H1 (cell line): ENCODE measurements around the gene RAB31. TPM values are rescaled to one million over a fixed set of nuclear protein-coding genes. Genes with fewer than 3 reads are reported as not detected.
"Not testable (repeated sequence)": the region's sequence is repeated elsewhere in the genome, so short reads cannot be mapped to it uniquely, and the experiment has no call there.

ENCODE experiments used
- CTCF ChIA-PET: fragments of 300-600 bp; sonication (Branson Sonifier 250); formaldehyde crosslinking; loops from one replicate; lab custom pipeline; 2021; ENCODE audit not compliant: partially characterized antibody; lab: Charles Lee
- POLR2A ChIA-PET: fragments of 300-600 bp; sonication (Branson Sonifier 250); formaldehyde crosslinking; loops from one replicate; lab custom pipeline; 2021; ENCODE audit warnings: inconsistent platforms; ENCODE audit not compliant: partially characterized antibody; lab: Charles Lee
- DNase-seq, 2 experiments: peaks; one replicate each; pipeline versions ENCODE4 v3.0.0 to v3.0.0-alpha.2; 2010 to 2022; ENCODE audit warnings: low spot score in 2 of 2, low read depth in 1 of 2, mixed read lengths in 1 of 2
- FAIRE-seq: peaks from 2 replicates; lab custom pipeline; 2011; peaks lifted over from hg19 to GRCh38; lab: Jason Lieb, UNC
- H2AFZ ChIP-seq: 2 replicates; pipeline ENCODE4 v1.8.1; 2012; ENCODE audit warnings: low read length, inconsistent platforms
- H2AK5ac ChIP-seq: 2 replicates; pipeline ENCODE4 v1.6.1; 2013; ENCODE audit warnings: low read depth, low read length
- H2BK120ac ChIP-seq: replicated peaks from 2 replicates; pipeline ENCODE3; 2013; ENCODE audit warnings: low read depth, low read length, inconsistent platforms
- H2BK12ac ChIP-seq: 2 replicates; pipeline ENCODE4 v1.6.1; 2013; ENCODE audit warnings: low read depth, low read length
- H2BK15ac ChIP-seq: 2 replicates; pipeline ENCODE4 v1.6.1; 2013; ENCODE audit warnings: low read length
- H2BK20ac ChIP-seq: 2 replicates; pipeline ENCODE4 v1.6.1; 2013; ENCODE audit warnings: low read length
- H2BK5ac ChIP-seq: 2 replicates; pipeline ENCODE4 v1.6.1; 2013; ENCODE audit warnings: low read depth, low read length
- H3K14ac ChIP-seq: 2 replicates; pipeline ENCODE4 v1.6.1; 2013; ENCODE audit warnings: inconsistent platforms; ENCODE audit not compliant: insufficient read length
- H3K18ac ChIP-seq: 2 replicates; pipeline ENCODE4 v1.6.1; 2013; ENCODE audit warnings: low read length; ENCODE audit errors: extremely low read depth
- H3K23ac ChIP-seq: 2 replicates; pipeline ENCODE4 v1.6.1; 2013; ENCODE audit warnings: inconsistent platforms; ENCODE audit not compliant: insufficient read length
- H3K23me2 ChIP-seq: 2 replicates; pipeline ENCODE4 v1.6.1; 2013; ENCODE audit warnings: low read depth, low read length
- H3K27ac ChIP-seq: 2 replicates; pipeline ENCODE4 v1.6.1; 2011; ENCODE audit warnings: low read depth, low read length, inconsistent platforms
- H3K27me3 ChIP-seq, 4 experiments: replicated peaks in 1 of 4; 1 replicate in 1 of 4; 2 replicates in 3 of 4; pipeline versions ENCODE4 v1.6.1 to v1.8.1; 2011 to 2013; ENCODE audit warnings: low read length in 3 of 4, mild to moderate bottlenecking in 3 of 4, inconsistent platforms in 2 of 4, mixed read lengths in 2 of 4, moderate library complexity in 1 of 4; ENCODE audit not compliant: control insufficient read depth in 3 of 4, insufficient read depth in 3 of 4; ENCODE audit errors: extremely low read depth in 1 of 4
- H3K36me3 ChIP-seq, 4 experiments: 2 replicates each; pipeline versions ENCODE4 v1.6.1 to v1.8.1; 2011 to 2013; ENCODE audit warnings: mild to moderate bottlenecking in 4 of 4, low read length in 3 of 4, moderate library complexity in 2 of 4, control low read depth in 1 of 4, inconsistent platforms in 1 of 4; ENCODE audit not compliant: insufficient read depth in 4 of 4, control insufficient read depth in 2 of 4
- H3K4ac ChIP-seq: replicated peaks from 2 replicates; pipeline ENCODE3; 2013; ENCODE audit warnings: low read length, low read depth, mixed read lengths, inconsistent platforms; ENCODE audit not compliant: insufficient read length
- H3K4me1 ChIP-seq, 4 experiments: replicated peaks in 1 of 4; 1 replicate in 1 of 4; 2 replicates in 3 of 4; pipeline versions ENCODE4 v1.6.1 to v1.8.1; 2011 to 2013; ENCODE audit warnings: low read length in 3 of 4, inconsistent platforms in 2 of 4, mixed read lengths in 1 of 4; ENCODE audit not compliant: insufficient read depth in 4 of 4, control insufficient read depth in 3 of 4
- H3K4me2 ChIP-seq, 2 experiments: 2 replicates each; pipeline versions ENCODE4 v1.6.1 to v1.8.1; 2011 to 2013; ENCODE audit warnings: low read depth in 2 of 2, low read length in 2 of 2, control low read depth in 1 of 2, inconsistent platforms in 1 of 2, mild to moderate bottlenecking in 1 of 2; ENCODE audit not compliant: insufficient read depth in 1 of 2
- H3K4me3 ChIP-seq, 4 experiments: fragments of 200-600, 300-600 bp in 1 of 4; sonication (generic), shearing (Covaris generic), sonication (Bioruptor Twin) in 1 of 4; 2 replicates each; pipeline versions ENCODE4 v1.5.1 to v1.8.1; 2011 to 2016; ENCODE audit warnings: low read length in 4 of 4, low read depth in 3 of 4, control low read depth in 2 of 4, inconsistent platforms in 2 of 4, mild to moderate bottlenecking in 2 of 4, mixed read lengths in 1 of 4, moderate library complexity in 1 of 4; ENCODE audit not compliant: insufficient read depth in 2 of 4; ENCODE audit errors: extremely low read depth in 1 of 4
- H3K56ac ChIP-seq: replicated peaks from 2 replicates; pipeline ENCODE3; 2013; ENCODE audit warnings: low read depth, mild to moderate bottlenecking, mixed read lengths, low read length, inconsistent platforms; ENCODE audit not compliant: insufficient read length
- H3K79me1 ChIP-seq: 2 replicates; pipeline ENCODE4 v1.6.1; 2013; ENCODE audit warnings: low read depth, low read length, control low read depth
- H3K79me2 ChIP-seq, 2 experiments: 2 replicates each; pipeline versions ENCODE4 v1.6.1 to v1.8.1; 2012 to 2013; ENCODE audit warnings: low read length in 2 of 2, mild to moderate bottlenecking in 2 of 2, inconsistent platforms in 1 of 2; ENCODE audit not compliant: insufficient read depth in 2 of 2, control insufficient read depth in 1 of 2
- H3K9ac ChIP-seq, 4 experiments: replicated peaks in 1 of 4; 1 replicate in 1 of 4; 2 replicates in 3 of 4; pipeline versions ENCODE4 v1.6.1 to v1.8.1; 2011 to 2013; ENCODE audit warnings: low read depth in 3 of 4, low read length in 3 of 4, control low read depth in 2 of 4, mild to moderate bottlenecking in 2 of 4, moderate library complexity in 2 of 4, inconsistent platforms in 1 of 4; ENCODE audit errors: extremely low read depth in 1 of 4
- H3K9me3 ChIP-seq, 2 experiments: 2 replicates each; pipeline versions ENCODE4 v1.6.1 to v1.8.1; 2012 to 2013; ENCODE audit warnings: mild to moderate bottlenecking in 2 of 2, moderate library complexity in 2 of 2, control low read depth in 1 of 2, inconsistent platforms in 1 of 2, low read depth in 1 of 2, low read length in 1 of 2, mixed read lengths in 1 of 2; ENCODE audit not compliant: insufficient read depth in 2 of 2
- H4K20me1 ChIP-seq, 2 experiments: replicated peaks in 1 of 2; 2 replicates each; pipeline versions ENCODE3 to v1.8.1; 2011 to 2013; ENCODE audit warnings: inconsistent platforms in 2 of 2, low read length in 2 of 2, mild to moderate bottlenecking in 1 of 2; ENCODE audit not compliant: insufficient read depth in 2 of 2, control insufficient read depth in 1 of 2
- H4K5ac ChIP-seq: 2 replicates; pipeline ENCODE4 v1.6.1; 2013; ENCODE audit warnings: low read length, low read depth, mixed read lengths, inconsistent platforms; ENCODE audit not compliant: insufficient read length
- H4K8ac ChIP-seq: 2 replicates; pipeline ENCODE4 v1.8.0; 2013; ENCODE audit warnings: mild to moderate bottlenecking, moderate library complexity, low read length, inconsistent platforms; ENCODE audit not compliant: insufficient read depth; ENCODE audit errors: extremely low read depth
- H4K91ac ChIP-seq: replicated peaks from 2 replicates; pipeline ENCODE3; 2013; ENCODE audit warnings: low read length, mixed read lengths, inconsistent platforms; ENCODE audit not compliant: insufficient read length
- ATF3 ChIP-seq: IDR thresholded peaks from 2 replicates; pipeline ENCODE4 v1.6.1; 2011; ENCODE audit warnings: low read depth, mild to moderate bottlenecking, low read length; ENCODE audit not compliant: insufficient read depth
- EP300 ChIP-seq, 2 experiments: IDR thresholded peaks; 1 replicate in 1 of 2; 2 replicates in 1 of 2; pipeline ENCODE4 v1.6.1; 2011 to 2012; ENCODE audit warnings: low read depth in 2 of 2, low read length in 2 of 2, mild to moderate bottlenecking in 2 of 2, borderline replicate concordance in 1 of 2, inconsistent platforms in 1 of 2, moderate library complexity in 1 of 2
- KDM1A ChIP-seq: fragments of 200-600, 300-600 bp; sonication (generic); IDR thresholded peaks from 2 replicates; pipeline ENCODE4 v1.7.1; 2016; ENCODE audit warnings: mild to moderate bottlenecking, low read length, borderline replicate concordance
- NANOG ChIP-seq: IDR thresholded peaks from 2 replicates; pipeline ENCODE4 v1.6.1; 2011; ENCODE audit warnings: low read length, low read depth, mild to moderate bottlenecking, inconsistent platforms; ENCODE audit not compliant: insufficient read depth, poor library complexity, severe bottlenecking
- RBBP5 ChIP-seq: IDR thresholded peaks from 2 replicates; pipeline ENCODE4 v1.7.1; 2012; ENCODE audit warnings: low read depth, mild to moderate bottlenecking, inconsistent platforms, low read length, moderate library complexity, borderline replicate concordance
- SAP30 ChIP-seq: fragments of 300-600 bp; sonication (generic); IDR thresholded peaks from 2 replicates; pipeline ENCODE4 v1.7.1; 2012; ENCODE audit warnings: low read length, moderate library complexity, mild to moderate bottlenecking, inconsistent platforms; ENCODE audit not compliant: insufficient read depth, insufficient replicate concordance
- WGBS, 2 experiments: shearing (Covaris generic) in 1 of 2; methylation state at CpG; one replicate each; pipeline versions ENCODE4 v1.1.6 to v1.1.7; 2013 to 2015; ENCODE audit warnings: low lambda C conversion rate in 2 of 2, mixed read lengths in 2 of 2, inconsistent platforms in 1 of 2, low coverage in 1 of 2, missing lambda C conversion rate in 1 of 2; ENCODE audit not compliant: insufficient replicate concordance in 2 of 2, insufficient coverage in 1 of 2, insufficient read length in 1 of 2; ENCODE audit errors: extremely low coverage in 1 of 2, missing lambda C conversion rate in 1 of 2; 5-methylcytosine and 5-hydroxymethylcytosine counted together
- polyA plus RNA-seq, 7 experiments: library from polyadenylated mRNA; depleted of rRNA in 3 of 7; stranded (reverse) in 5 of 7; unstranded in 2 of 7; fragments of >200 nt in 5 of 7; fragments of 200-250 nt in 2 of 7; gene quantifications; 1 replicate in 5 of 7; 2 replicates in 1 of 7; 4 replicates in 1 of 7; pipeline versions ENCODE4 v1.2.1 to v1.2.3, GENCODE V29; 2011 to 2013; ENCODE audit warnings: missing spikeins in 2 of 7, mixed read lengths in 2 of 7
- total RNA-seq: library from RNA; stranded (reverse); fragmentation: NEBNext Ultra II Directional; extraction: Animal tissue kit (Norgen Biotek cat#: 25700); gene quantifications from 2 replicates; pipeline ENCODE4 v1.2.1, GENCODE V29; 2021
- TF ChIP-seq, protein P1 (sequence below): IDR thresholded peaks from 2 replicates; pipeline ENCODE4 v1.6.1; 2012; ENCODE audit warnings: inconsistent platforms

RAB31 gene
- total and polyA plus RNA-seq, 2 of the 8 experiments (the other 6 are each of a cell fraction or from before 2014, with no cell fraction given), result 15.2 to 40.9 TPM

- TF ChIP-seq ATF3, result no peak
- TF ChIP-seq NANOG, result no peak
- no peak for TF ChIP-seq EP300 (IDR thresholded peaks at IDR 0.05; ENCODE audit: borderline replicate concordance in 1 of 2, low read depth in 2 of 2, low read length in 2 of 2)
- no peak for TF ChIP-seq SAP30
- TF ChIP-seq, protein P1, sequence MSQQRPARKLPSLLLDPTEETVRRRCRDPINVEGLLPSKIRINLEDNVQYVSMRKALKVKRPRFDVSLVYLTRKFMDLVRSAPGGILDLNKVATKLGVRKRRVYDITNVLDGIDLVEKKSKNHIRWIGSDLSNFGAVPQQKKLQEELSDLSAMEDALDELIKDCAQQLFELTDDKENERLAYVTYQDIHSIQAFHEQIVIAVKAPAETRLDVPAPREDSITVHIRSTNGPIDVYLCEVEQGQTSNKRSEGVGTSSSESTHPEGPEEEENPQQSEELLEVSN, result no peak
- TF ChIP-seq RBBP5, result no peak
- no peak for TF ChIP-seq KDM1A
- TF ChIP-seq, all 59 proteins: peak for 0
These were observed 189.0 kb downstream of the RAB31 start (continued) for GRCh38 chr18:9897129-9897528.

GRCh38 chr18:9897787-9898291, 189.7 kb downstream of the RAB31 start:
- H3K4ac ChIP-seq, H3K9ac ChIP-seq, H3K79me2 ChIP-seq, H2BK12ac ChIP-seq, H3K27ac ChIP-seq, H3K56ac ChIP-seq, H3K4me3 ChIP-seq, H4K8ac ChIP-seq, H2AK5ac ChIP-seq, H3K36me3 ChIP-seq, H4K5ac ChIP-seq, H3K18ac ChIP-seq, H3K4me2 ChIP-seq, H3K27me3 ChIP-seq, CTCF ChIA-PET, H3K79me1 ChIP-seq, H4K91ac ChIP-seq, H3K14ac ChIP-seq, POLR2A ChIA-PET, H4K20me1 ChIP-seq, H3K9me3 ChIP-seq, FAIRE-seq, H2BK20ac ChIP-seq, H3K23me2 ChIP-seq, H2BK15ac ChIP-seq, H2BK120ac ChIP-seq, H2BK5ac ChIP-seq, H3K23ac ChIP-seq, H3K4me1 ChIP-seq, H2AFZ ChIP-seq, DNase-seq: not testable (repeated sequence)
- 96% methylated on average over 10 of the region's 10 CpGs; no CpG with 5 or more reads in 1 of the 2 experiments for WGBS, 2 experiments
